HL-60 (cell line): ENCODE measurements around the gene PPP1R16B.
A peak's percentile ranks its signal among the peaks of the same experiment; 100 is the strongest.

ENCODE experiments used
- CTCF ChIP-seq: IDR thresholded peaks from one replicate; pipeline ENCODE4 v1.5.1; 2011; ENCODE audit warnings: low read length, control low read depth, inconsistent platforms; ENCODE audit not compliant: insufficient read depth
- GABPA ChIP-seq: IDR thresholded peaks from 2 replicates; pipeline ENCODE4 v1.6.1; 2012; ENCODE audit warnings: low read depth
- POLR2AphosphoS5 ChIP-seq: IDR thresholded peaks from 2 replicates; pipeline ENCODE4 v1.6.1; 2012; ENCODE audit warnings: low read depth
- REST ChIP-seq: IDR thresholded peaks from 2 replicates; pipeline ENCODE4 v1.6.1; 2012; ENCODE audit warnings: low read depth; ENCODE audit not compliant: insufficient replicate concordance

- TF ChIP-seq CTCF, result no peak
- TF ChIP-seq POLR2AphosphoS5, result 0 out of 2 replicates have a peak, but pooled peaks have one; percentile 1
- no peak for TF ChIP-seq GABPA
- TF ChIP-seq REST, result no peak
These were observed 157.5 kb downstream of the PPP1R16B start for GRCh38 chr20:38962928-38963401.
